ENCODE results near the gene NSG1.

The NSG1 gene

DNA sequence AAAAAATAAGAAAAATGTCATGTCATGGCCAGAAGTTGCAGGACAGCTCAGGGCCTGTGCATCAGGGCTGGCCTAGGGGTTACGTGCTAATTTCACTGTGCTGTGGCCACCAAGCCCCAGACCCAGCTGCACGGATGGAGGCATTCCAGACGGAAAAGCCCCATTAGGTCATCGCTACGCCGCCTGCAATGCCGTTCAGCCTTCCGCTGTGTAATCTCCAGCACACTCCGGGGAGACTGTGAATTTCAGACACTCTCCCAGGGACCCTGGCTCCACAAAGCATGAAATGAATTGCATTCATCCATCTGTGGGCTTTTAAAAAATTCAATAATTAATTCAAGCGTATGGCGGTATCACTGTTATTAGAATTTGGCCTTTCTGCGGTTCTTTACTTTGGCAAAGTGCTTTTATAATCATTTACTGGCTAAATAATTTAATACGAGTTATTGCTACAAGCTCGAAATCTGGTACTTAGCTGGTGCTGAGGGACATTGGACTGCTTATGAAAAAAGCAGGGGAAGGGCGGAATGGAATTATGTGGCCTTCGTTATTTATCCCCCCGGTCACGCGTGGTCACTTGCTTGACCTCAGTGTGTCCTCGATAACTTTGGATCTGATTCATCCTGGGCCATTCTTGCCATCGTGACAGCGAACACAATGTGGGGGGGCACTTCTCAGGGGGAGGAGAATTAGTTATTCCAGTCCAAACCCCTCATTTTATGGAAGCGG is 9.0 kb upstream of the NSG1 start:
- Histone ChIP-seq H3K9ac (ENCODE audit: low read length) (no peak overlapping the region), H3K27ac (ENCODE audit: low read depth, low read length) (no peak overlapping the region), H3K9me3 (ENCODE audit: low read length) (no peaks in the 10 kb centered on the region), H3K36me3 (ENCODE audit: insufficient read depth, low read length) (no peaks in the 10 kb centered on the region), H3K27me3 (ENCODE audit: control insufficient read depth in 1 of 2, insufficient read depth in 2 of 2, low read length in 2 of 2) (no peaks in the 10 kb centered on the region), H3K4me3 (ENCODE audit: low read depth in 1 of 2, low read length in 2 of 2) (no peak overlapping the region), H3K4me1 (ENCODE audit: insufficient read depth, low read length) (no peaks in the 10 kb centered on the region)

- no peaks in the 10 kb centered on the region for H3K36me3 ChIP-seq (ENCODE audit: insufficient read depth, low read length)
- no peaks in the 10 kb centered on the region for H3K4me1 ChIP-seq (ENCODE audit: insufficient read depth, low read length)
- H3K9me3 ChIP-seq (ENCODE audit: low read length), result no peaks in the 10 kb centered on the region
- H3K27ac ChIP-seq (ENCODE audit: low read depth, low read length), result no peak overlapping the region
- H3K9ac ChIP-seq (ENCODE audit: low read length), result no peak overlapping the region
- peaks cover 0 to 4% of the 10 kb centered on the region in 2 donors for H3K27me3 ChIP-seq (ENCODE audit: control insufficient read depth in 1 of 2, insufficient read depth in 2 of 2, low read length in 2 of 2)
- H3K4me3 ChIP-seq (ENCODE audit: low read depth in 1 of 2, low read length in 2 of 2), result no peak overlapping the region
Observed at GRCh38 chr4:4379540-4380087, 7.3 kb upstream of the NSG1 start.

DNA sequence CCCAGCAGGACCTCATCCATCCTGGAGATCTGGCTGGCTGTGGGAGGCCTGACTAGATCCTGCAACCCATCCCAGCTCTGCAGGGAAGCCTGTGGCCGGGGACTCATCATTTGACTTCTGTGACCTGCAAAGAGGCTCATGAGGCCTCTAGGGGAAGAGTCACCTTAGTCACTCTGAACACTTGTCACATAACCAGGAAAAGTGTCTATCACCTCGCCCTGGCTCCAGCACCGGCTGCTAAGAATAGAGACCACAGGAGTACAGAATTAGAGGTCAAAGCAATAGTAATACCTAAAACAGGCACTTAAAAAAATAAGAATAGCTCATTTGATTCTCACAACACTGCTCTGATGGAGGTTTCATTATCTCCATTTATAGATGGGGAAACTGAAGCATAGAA is 3.8 kb upstream of the NSG1 start:
- no peaks in the 10 kb centered on the region for H3K4me1 ChIP-seq (ENCODE audit: insufficient read depth, low read length)
- H3K36me3 ChIP-seq (ENCODE audit: insufficient read depth, low read length), result no peaks in the 10 kb centered on the region
- H3K27ac ChIP-seq (ENCODE audit: low read depth, low read length), result no peak overlapping the region
- no peaks in the 10 kb centered on the region for H3K9me3 ChIP-seq (ENCODE audit: low read length)
- H3K9ac ChIP-seq (ENCODE audit: low read length), result no peak overlapping the region
- H3K27me3 ChIP-seq (ENCODE audit: control insufficient read depth in 1 of 2, insufficient read depth in 2 of 2, low read length in 2 of 2), result peaks cover 0 to 39% of the 10 kb centered on the region in 2 donors
- no peak overlapping the region for H3K4me3 ChIP-seq (ENCODE audit: low read depth in 1 of 2, low read length in 2 of 2)

- Histone ChIP-seq H3K4me1 (ENCODE audit: insufficient read depth, low read length) (no peaks in the 10 kb centered on the region), H3K27me3 (ENCODE audit: control insufficient read depth in 1 of 2, insufficient read depth in 2 of 2, low read length in 2 of 2) (peaks cover 0 to 56% of the 10 kb centered on the region in 2 donors), H3K27ac (ENCODE audit: low read depth, low read length) (no peak overlapping the region), H3K4me3 (ENCODE audit: low read depth in 1 of 2, low read length in 2 of 2) (no peak overlapping the region), H3K9ac (ENCODE audit: low read length) (no peak overlapping the region), H3K36me3 (ENCODE audit: insufficient read depth, low read length) (no peaks in the 10 kb centered on the region), H3K9me3 (ENCODE audit: low read length) (no peaks in the 10 kb centered on the region)
Observed at GRCh38 chr4:4384837-4385236, 2.1 kb upstream of the NSG1 start.

DNA sequence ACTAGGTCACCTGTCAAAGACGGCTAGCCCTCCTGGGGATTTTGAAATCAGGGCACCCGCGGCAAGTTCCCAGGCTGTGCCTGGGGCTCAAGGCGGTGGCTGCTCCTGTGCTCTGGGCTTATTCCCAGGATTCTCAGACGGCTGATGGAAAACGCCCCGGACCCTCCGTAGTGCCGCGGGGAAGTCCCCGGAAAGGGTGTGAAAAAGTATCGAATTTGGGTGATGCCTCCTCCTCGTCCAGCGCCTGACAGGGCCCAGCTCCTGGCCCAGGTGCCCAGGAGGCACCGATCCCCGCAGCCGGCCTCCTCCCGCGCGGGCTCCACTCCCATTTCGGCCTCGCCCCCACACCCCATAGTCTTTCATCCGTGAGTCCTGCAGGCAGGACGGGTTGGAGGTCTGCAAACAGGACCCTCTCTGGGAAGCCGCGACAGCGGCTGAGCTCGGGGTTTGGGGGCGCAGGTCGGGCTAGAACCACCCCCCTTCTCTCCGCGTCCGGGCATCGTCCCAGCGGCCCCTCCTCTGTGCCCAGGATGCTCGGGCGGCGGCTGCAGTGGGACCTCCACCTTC is 1.1 kb upstream of the NSG1 start:
- no peak overlapping the region for H3K27ac ChIP-seq (ENCODE audit: low read depth, low read length)
- no peak overlapping the region for H3K9ac ChIP-seq (ENCODE audit: low read length)
- H3K4me3 ChIP-seq (ENCODE audit: low read depth in 1 of 2, low read length in 2 of 2), result no peak overlapping the region
- no peaks in the 10 kb centered on the region for H3K4me1 ChIP-seq (ENCODE audit: insufficient read depth, low read length)
- H3K36me3 ChIP-seq (ENCODE audit: insufficient read depth, low read length), result no peaks in the 10 kb centered on the region
- no peaks in the 10 kb centered on the region for H3K9me3 ChIP-seq (ENCODE audit: low read length)
- peaks cover 0 to 60% of the 10 kb centered on the region in 2 donors for H3K27me3 ChIP-seq (ENCODE audit: control insufficient read depth in 1 of 2, insufficient read depth in 2 of 2, low read length in 2 of 2)

- H3K9ac ChIP-seq (ENCODE audit: low read length), result no peak overlapping the region
- peak overlapping the region in 1 of 2 donors; percentile 42 for H3K4me3 ChIP-seq (ENCODE audit: low read depth in 1 of 2, low read length in 2 of 2)
- H3K27me3 ChIP-seq (ENCODE audit: control insufficient read depth in 1 of 2, insufficient read depth in 2 of 2, low read length in 2 of 2), result peaks cover 0 to 63% of the 10 kb centered on the region in 2 donors
- H3K9me3 ChIP-seq (ENCODE audit: low read length), result no peaks in the 10 kb centered on the region
- no peaks in the 10 kb centered on the region for H3K36me3 ChIP-seq (ENCODE audit: insufficient read depth, low read length)
- no peak overlapping the region for H3K27ac ChIP-seq (ENCODE audit: low read depth, low read length)
- H3K4me1 ChIP-seq (ENCODE audit: insufficient read depth, low read length), result no peaks in the 10 kb centered on the region
Observed at GRCh38 chr4:4386296-4386735, 586 bp upstream of the NSG1 start.

DNA sequence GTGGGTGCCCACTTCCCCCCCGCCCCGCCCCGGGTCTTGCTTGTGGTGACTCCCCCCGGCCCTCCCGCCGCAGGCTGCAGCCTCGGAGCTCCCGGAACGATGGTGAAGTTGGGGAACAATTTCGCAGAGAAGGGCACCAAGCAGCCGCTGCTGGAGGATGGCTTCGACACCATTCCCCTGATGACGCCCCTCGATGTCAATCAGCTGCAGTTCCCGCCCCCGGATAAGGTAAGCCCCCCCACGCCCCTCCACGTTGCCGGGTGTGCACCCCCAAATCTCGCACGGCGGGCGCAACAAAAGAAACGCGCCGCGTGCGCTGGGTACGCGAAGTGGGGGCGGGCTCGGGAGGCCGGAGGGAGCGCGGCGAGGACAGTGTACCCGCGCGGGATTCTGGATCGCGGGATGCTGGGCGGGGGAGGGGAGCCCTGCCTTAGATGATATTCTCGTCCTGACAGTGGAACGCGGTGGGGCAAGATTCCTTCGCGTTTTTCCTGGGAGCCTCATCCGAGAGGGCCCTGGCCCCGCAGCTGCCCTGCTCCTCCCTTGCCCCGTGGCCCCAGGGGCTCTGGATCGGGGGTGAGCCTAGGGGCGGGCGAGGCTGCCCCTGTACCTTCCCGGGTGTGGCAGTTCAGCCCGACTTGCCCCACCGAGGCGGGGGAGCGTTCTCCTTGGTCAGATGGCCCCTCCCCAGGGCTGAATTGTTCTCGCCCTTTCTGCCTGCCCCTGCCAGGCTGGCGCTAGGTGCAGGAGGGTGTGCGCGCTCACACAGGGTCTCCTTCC is 819 bp downstream of the NSG1 start:
- H3K27me3 ChIP-seq (ENCODE audit: control insufficient read depth in 1 of 2, insufficient read depth in 2 of 2, low read length in 2 of 2), result peaks cover 0 to 67% of the 10 kb centered on the region in 2 donors
- H3K9ac ChIP-seq (ENCODE audit: low read length), result no peak overlapping the region
- H3K27ac ChIP-seq (ENCODE audit: low read depth, low read length), result no peak overlapping the region
- H3K36me3 ChIP-seq (ENCODE audit: insufficient read depth, low read length), result no peaks in the 10 kb centered on the region
- no peaks in the 10 kb centered on the region for H3K4me1 ChIP-seq (ENCODE audit: insufficient read depth, low read length)
- peak overlapping the region in 1 of 2 donors; percentile 14 for H3K4me3 ChIP-seq (ENCODE audit: low read depth in 1 of 2, low read length in 2 of 2)
- H3K9me3 ChIP-seq (ENCODE audit: low read length), result no peaks in the 10 kb centered on the region

DNA sequence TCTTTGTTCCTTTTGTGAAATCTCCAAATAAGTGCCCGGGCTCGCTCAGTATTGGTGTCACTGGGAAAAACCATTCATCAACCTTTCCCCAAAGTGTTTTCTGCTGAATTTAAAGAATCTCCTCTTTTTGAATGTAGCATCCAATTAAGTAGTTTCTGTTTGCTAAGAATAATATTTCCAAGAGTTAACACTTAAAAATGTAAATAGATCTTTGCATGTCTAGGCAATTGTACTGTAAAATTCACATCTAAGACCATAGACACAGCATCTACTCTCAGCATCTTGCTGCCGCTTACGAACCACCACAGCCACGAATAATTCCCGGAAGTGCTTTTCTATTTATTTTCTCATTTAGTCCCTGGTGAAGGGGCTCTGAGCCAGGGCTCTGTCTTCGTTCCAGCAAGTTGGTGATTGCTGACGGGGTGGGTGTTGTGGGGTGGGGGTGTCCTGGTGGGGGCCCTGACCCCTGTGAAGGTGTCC is 1.4 kb downstream of the NSG1 start:
- Histone ChIP-seq H3K4me1 (ENCODE audit: insufficient read depth, low read length) (no peaks in the 10 kb centered on the region), H3K9me3 (ENCODE audit: low read length) (no peaks in the 10 kb centered on the region), H3K27ac (ENCODE audit: low read depth, low read length) (no peak overlapping the region), H3K36me3 (ENCODE audit: insufficient read depth, low read length) (no peaks in the 10 kb centered on the region), H3K27me3 (ENCODE audit: control insufficient read depth in 1 of 2, insufficient read depth in 2 of 2, low read length in 2 of 2) (peaks cover 0 to 67% of the 10 kb centered on the region in 2 donors), H3K4me3 (ENCODE audit: low read depth in 1 of 2, low read length in 2 of 2) (no peak overlapping the region), H3K9ac (ENCODE audit: low read length) (no peak overlapping the region)

DNA sequence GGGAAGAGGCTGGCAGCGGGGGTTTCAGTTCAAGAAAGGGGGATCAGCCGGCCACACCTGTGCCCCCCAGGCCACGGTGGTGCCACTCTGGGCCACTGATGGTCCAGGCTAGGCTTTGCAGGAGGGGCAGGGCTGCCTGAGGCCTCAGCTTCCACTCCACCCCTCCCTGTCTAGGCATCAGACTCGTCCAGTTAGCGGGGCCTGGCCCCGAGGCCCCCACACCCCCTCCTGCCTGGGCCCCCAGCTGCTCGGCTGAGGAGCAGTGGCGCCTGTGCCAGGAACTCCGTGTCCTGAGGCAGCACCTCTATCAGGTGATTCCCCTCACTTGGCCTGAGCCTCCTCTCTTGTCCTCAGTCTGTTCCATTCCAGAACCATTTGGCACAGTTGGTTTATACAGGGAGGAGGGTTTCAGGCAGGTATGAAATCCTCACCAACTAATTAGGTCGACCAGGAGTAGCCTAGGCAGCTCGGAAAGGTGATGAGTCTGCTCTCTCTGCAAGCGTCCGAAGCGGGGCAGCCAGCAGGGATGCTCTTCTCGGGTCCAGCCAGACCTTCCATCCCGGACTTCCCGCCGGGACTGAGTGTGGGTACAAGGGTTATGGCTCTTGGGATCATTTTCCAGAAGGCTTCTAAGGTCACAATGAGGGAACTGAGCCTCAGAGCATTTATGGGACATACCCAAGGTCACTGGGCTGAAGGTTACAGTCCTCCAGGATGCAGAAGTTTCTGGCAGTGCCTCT is 2.1 kb downstream of the NSG1 start:
- Histone ChIP-seq H3K27ac (ENCODE audit: low read depth, low read length) (no peak overlapping the region), H3K4me3 (ENCODE audit: low read depth in 1 of 2, low read length in 2 of 2) (no peak overlapping the region), H3K36me3 (ENCODE audit: insufficient read depth, low read length) (no peaks in the 10 kb centered on the region), H3K4me1 (ENCODE audit: insufficient read depth, low read length) (no peaks in the 10 kb centered on the region), H3K27me3 (ENCODE audit: control insufficient read depth in 1 of 2, insufficient read depth in 2 of 2, low read length in 2 of 2) (peaks cover 0 to 68% of the 10 kb centered on the region in 2 donors), H3K9me3 (ENCODE audit: low read length) (no peaks in the 10 kb centered on the region), H3K9ac (ENCODE audit: low read length) (no peak overlapping the region)

GRCh38 chr4:4390046-4390445 is 3.1 kb downstream of the NSG1 start:
- H3K9ac ChIP-seq (ENCODE audit: low read length), result no peak overlapping the region
- H3K4me3 ChIP-seq (ENCODE audit: low read depth in 1 of 2, low read length in 2 of 2), result no peak overlapping the region
- H3K27me3 ChIP-seq (ENCODE audit: control insufficient read depth in 1 of 2, insufficient read depth in 2 of 2, low read length in 2 of 2), result peaks cover 0 to 66% of the 10 kb centered on the region in 2 donors
- H3K9me3 ChIP-seq (ENCODE audit: low read length), result no peaks in the 10 kb centered on the region
- H3K4me1 ChIP-seq (ENCODE audit: insufficient read depth, low read length), result no peaks in the 10 kb centered on the region
- no peak overlapping the region for H3K27ac ChIP-seq (ENCODE audit: low read depth, low read length)
- H3K36me3 ChIP-seq (ENCODE audit: insufficient read depth, low read length), result no peaks in the 10 kb centered on the region

All from muscle layer of colon (tissue), 2 donors.